MM.1S (cell line): ENCODE data around the gene RRAGD.

ENCODE experiments used
- DNase-seq: peaks from one replicate; pipeline ENCODE4 v3.0.0-alpha.2; 2015
- H2AFZ ChIP-seq: fragments of 300-600 bp; sonication (generic); 2 replicates; pipeline ENCODE4 v1.6.0; 2016; ENCODE audit warnings: antibody characterized with exemption, low read length
- H3F3A ChIP-seq: fragments of 300-600 bp; sonication (generic); 2 replicates; pipeline ENCODE4 v1.6.1; 2016; ENCODE audit warnings: mild to moderate bottlenecking, antibody characterized with exemption, low read length, moderate library complexity, mixed read lengths; ENCODE audit not compliant: insufficient read depth
- H3K27ac ChIP-seq: fragments of 300-600 bp; sonication (generic); 2 replicates; pipeline ENCODE4 v1.5.1; 2016; ENCODE audit warnings: mild to moderate bottlenecking, low read length
- H3K27me3 ChIP-seq: fragments of 300-600 bp; sonication (generic); replicated peaks from 2 replicates; pipeline ENCODE4 v1.6.0; 2016; ENCODE audit warnings: low read length; ENCODE audit not compliant: insufficient read depth
- H3K36me3 ChIP-seq: fragments of 300-600 bp; sonication (generic); replicated peaks from 2 replicates; pipeline ENCODE4 v1.6.1; 2016; ENCODE audit warnings: mild to moderate bottlenecking, low read length, mixed read lengths; ENCODE audit not compliant: insufficient read depth
- H3K4me1 ChIP-seq: fragments of 300-600 bp; sonication (generic); 2 replicates; pipeline ENCODE4 v1.6.1; 2016; ENCODE audit warnings: low read length, mixed read lengths
- H3K4me2 ChIP-seq: fragments of 300-600 bp; sonication (generic); 2 replicates; pipeline ENCODE4 v1.6.0; 2016; ENCODE audit warnings: low read depth, low read length
- H3K4me3 ChIP-seq: fragments of 300-600 bp; sonication (generic); 2 replicates; pipeline ENCODE4 v1.5.1; 2016; ENCODE audit warnings: low read length, mixed read lengths
- H3K79me2 ChIP-seq: fragments of 300-600 bp; sonication (generic); 2 replicates; pipeline ENCODE4 v1.6.1; 2016; ENCODE audit warnings: mixed run types, low read length, mixed read lengths
- H3K9ac ChIP-seq: fragments of 300-600 bp; sonication (generic); 2 replicates; pipeline ENCODE4 v1.6.1; 2016; ENCODE audit warnings: low read length, mixed read lengths
- H3K9me2 ChIP-seq: fragments of 300-600 bp; sonication (generic); replicated peaks from 2 replicates; pipeline ENCODE4 v1.6.1; 2016; ENCODE audit warnings: mild to moderate bottlenecking, low read length, mixed read lengths; ENCODE audit not compliant: insufficient read depth
- H3K9me3 ChIP-seq: fragments of 300-600 bp; sonication (generic); replicated peaks from 2 replicates; pipeline ENCODE4 v1.6.1; 2016; ENCODE audit warnings: mild to moderate bottlenecking, low read length, mixed read lengths; ENCODE audit not compliant: insufficient read depth
- H4K20me1 ChIP-seq: fragments of 300-600 bp; sonication (generic); 2 replicates; pipeline ENCODE4 v1.6.1; 2016; ENCODE audit warnings: mild to moderate bottlenecking, low read length, moderate library complexity, mixed read lengths; ENCODE audit not compliant: insufficient read depth
- EZH2 ChIP-seq: fragments of 300-600 bp; sonication (generic); optimal IDR thresholded peaks from 2 replicates; pipeline ENCODE3; 2017; ENCODE audit warnings: low read depth, mild to moderate bottlenecking, antibody characterized with exemption, low read length, mixed read lengths
- EZH2phosphoT487 ChIP-seq: fragments of 300-600 bp; sonication (generic); IDR thresholded peaks from 2 replicates; pipeline ENCODE4 v1.6.1; 2018; ENCODE audit warnings: antibody characterized with exemption, low read length
- TF ChIP-seq, protein P1 (sequence below): fragments of 300-600 bp; sonication (generic); IDR thresholded peaks from 2 replicates; pipeline ENCODE4 v1.5.1; 2016; ENCODE audit warnings: antibody characterized with exemption, low read length, mixed read lengths

Gene RRAGD

DNA sequence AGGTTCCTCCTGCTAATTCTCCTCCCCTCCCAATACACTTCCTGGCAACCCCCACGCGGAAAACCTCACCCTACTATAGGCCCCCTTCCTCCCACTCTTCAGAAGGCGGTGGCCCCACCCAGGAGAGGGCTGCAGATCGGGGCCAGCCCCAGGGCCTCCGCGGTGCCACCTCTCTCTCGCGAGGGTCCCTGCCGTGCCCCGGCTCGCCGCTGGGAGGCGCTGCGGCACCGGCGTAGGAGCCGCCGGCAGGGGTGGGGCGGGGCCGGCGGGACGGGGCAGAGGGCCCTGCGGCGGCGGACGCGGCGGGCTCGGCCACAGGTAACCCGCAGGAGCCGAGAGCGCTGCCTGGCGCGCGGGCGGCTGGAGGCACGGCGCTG is 20.8 kb upstream of the RRAGD start, which contains the start of gene ANKRD6:
ANKRD6 (plus strand) TSS at position 278 of the 377 bp plus-strand sequence. CDS start 133,825 bp downstream, outside the sequence.
- Histone ChIP-seq H3K9ac (peak within 1 kb of the TSS; percentile 47; the same call in 1 of the 2 replicates), H3K9me3 (no peaks in the 10 kb centered on the region), H2AFZ (peak within 1 kb of the TSS; percentile 89), H3K79me2 (no peaks in the 10 kb centered on the region), H3K27ac (no peak within 1 kb of the TSS), H3K4me2 (peak within 1 kb of the TSS; percentile 86), H3K4me1 (0 out of 2 replicates have a peak, but pooled peaks cover 5% of the 10 kb centered on the region), H3K9me2 (no peaks in the 10 kb centered on the region), H3F3A (no peaks in the 10 kb centered on the region), H3K27me3 (no peaks in the 10 kb centered on the region), H4K20me1 (no peaks in the 10 kb centered on the region), H3K4me3 (peak within 1 kb of the TSS; percentile 74), H3K36me3 (no peaks in the 10 kb centered on the region)
- TF ChIP-seq, protein P1, sequence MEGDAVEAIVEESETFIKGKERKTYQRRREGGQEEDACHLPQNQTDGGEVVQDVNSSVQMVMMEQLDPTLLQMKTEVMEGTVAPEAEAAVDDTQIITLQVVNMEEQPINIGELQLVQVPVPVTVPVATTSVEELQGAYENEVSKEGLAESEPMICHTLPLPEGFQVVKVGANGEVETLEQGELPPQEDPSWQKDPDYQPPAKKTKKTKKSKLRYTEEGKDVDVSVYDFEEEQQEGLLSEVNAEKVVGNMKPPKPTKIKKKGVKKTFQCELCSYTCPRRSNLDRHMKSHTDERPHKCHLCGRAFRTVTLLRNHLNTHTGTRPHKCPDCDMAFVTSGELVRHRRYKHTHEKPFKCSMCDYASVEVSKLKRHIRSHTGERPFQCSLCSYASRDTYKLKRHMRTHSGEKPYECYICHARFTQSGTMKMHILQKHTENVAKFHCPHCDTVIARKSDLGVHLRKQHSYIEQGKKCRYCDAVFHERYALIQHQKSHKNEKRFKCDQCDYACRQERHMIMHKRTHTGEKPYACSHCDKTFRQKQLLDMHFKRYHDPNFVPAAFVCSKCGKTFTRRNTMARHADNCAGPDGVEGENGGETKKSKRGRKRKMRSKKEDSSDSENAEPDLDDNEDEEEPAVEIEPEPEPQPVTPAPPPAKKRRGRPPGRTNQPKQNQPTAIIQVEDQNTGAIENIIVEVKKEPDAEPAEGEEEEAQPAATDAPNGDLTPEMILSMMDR = peak; percentile 58
- no peak for TF ChIP-seq EZH2phosphoT487
- DNase-seq = peak; percentile 77

DNA sequence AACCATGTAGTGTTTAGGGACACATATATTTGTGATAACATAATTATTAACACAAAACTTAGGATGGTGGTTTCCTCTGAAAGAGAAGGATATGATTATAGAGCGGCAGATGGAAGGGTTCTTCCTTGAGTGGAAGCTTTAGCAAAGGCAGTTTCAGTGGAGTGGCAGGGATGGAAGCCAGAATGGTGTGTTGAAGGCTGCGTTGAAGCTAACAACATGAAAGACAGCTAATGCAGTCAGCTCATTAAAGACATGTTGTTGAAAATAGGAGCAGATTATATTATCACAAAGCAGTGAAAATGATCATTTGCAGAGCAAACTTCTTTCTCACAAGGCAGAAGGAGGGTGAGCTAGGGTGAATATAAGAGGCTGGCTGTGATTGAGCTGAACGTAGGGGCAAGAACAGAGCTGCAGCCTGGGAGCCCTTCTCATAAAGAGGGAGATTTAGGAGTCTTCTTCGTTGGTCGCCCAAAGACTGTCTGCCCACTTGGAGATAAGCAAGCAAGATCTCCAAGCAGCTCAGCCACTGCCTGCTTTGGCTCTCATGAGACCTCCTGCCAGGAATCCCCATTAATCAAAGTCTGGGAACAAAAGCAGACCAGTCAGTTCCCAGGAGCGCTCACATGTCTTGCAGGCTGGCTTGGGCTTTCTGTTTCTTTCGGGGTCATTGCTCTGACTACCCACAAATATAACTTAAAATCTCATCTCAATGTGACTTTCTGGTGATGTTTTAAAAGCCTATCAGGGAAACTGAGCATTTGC is 18.3 kb upstream of the RRAGD start:
- DNase-seq = no peak
- Histone ChIP-seq H3K4me3 (no peak overlapping the region), H3K4me2 (no peak overlapping the region), H3F3A (no peaks in the 10 kb centered on the region), H3K9ac (no peak overlapping the region), H2AFZ (no peak overlapping the region), H3K9me3 (no peaks in the 10 kb centered on the region), H3K36me3 (no peaks in the 10 kb centered on the region), H3K27me3 (no peaks in the 10 kb centered on the region), H3K9me2 (no peaks in the 10 kb centered on the region), H3K27ac (no peak overlapping the region), H3K79me2 (no peaks in the 10 kb centered on the region), H4K20me1 (no peaks in the 10 kb centered on the region), H3K4me1 (no peaks in the 10 kb centered on the region)
- TF ChIP-seq EZH2 (no peak), EZH2phosphoT487 (no peak)
- TF ChIP-seq, protein P1 = no peak

DNA sequence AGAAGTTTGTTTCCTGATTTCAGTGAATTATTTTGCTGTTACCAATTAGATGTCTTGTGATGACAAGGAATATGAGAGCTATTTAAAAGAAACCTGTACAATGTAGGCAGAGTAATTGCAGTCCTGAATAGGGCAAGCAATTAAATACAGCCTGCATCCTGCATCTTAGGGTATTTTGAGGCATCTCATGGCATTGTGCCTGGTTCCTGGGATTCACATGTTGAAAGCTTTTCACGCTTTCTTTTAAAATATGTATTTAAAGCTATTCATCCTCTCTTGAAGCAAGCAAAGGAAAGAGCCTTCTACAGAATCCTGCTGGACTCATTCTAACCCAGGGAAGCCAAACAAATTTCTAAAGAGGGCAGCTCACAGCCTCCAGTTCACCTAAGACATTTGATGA is 4.7 kb upstream of the RRAGD start:
- Histone ChIP-seq H4K20me1 (no peaks in the 10 kb centered on the region), H3K4me3 (no peak overlapping the region), H3K9me2 (no peaks in the 10 kb centered on the region), H3K9me3 (no peaks in the 10 kb centered on the region), H3K4me2 (no peak overlapping the region), H3K4me1 (peaks cover 11% of the 10 kb centered on the region), H3K27me3 (no peaks in the 10 kb centered on the region), H3K27ac (no peak overlapping the region), H3K9ac (no peak overlapping the region), H3K36me3 (no peaks in the 10 kb centered on the region), H3K79me2 (peaks cover 14% of the 10 kb centered on the region), H3F3A (no peaks in the 10 kb centered on the region), H2AFZ (no peak overlapping the region)
- DNase-seq = no peak
- TF ChIP-seq, protein P1 = no peak
- TF ChIP-seq EZH2phosphoT487 (no peak), EZH2 (no peak)
